H1 (cell line): ENCODE results near the gene NR2F1-AS1. TPM values are rescaled to one million over a fixed set of nuclear protein-coding genes. Genes with fewer than 3 reads are reported as not detected.

Experiments
- CTCF ChIA-PET: fragments of 300-600 bp; sonication (Branson Sonifier 250); formaldehyde crosslinking; loops from one replicate; lab custom pipeline; 2021; ENCODE audit not compliant: partially characterized antibody; lab: Charles Lee
- POLR2A ChIA-PET: fragments of 300-600 bp; sonication (Branson Sonifier 250); formaldehyde crosslinking; loops from one replicate; lab custom pipeline; 2021; ENCODE audit warnings: inconsistent platforms; ENCODE audit not compliant: partially characterized antibody; lab: Charles Lee
- DNase-seq, 2 experiments: peaks; one replicate each; pipeline versions ENCODE4 v3.0.0 to v3.0.0-alpha.2; 2010 to 2022; ENCODE audit warnings: low spot score in 2 of 2, low read depth in 1 of 2, mixed read lengths in 1 of 2
- FAIRE-seq: peaks from 2 replicates; lab custom pipeline; 2011; peaks lifted over from hg19 to GRCh38; lab: Jason Lieb, UNC
- H2AFZ ChIP-seq: 2 replicates; pipeline ENCODE4 v1.8.1; 2012; ENCODE audit warnings: low read length, inconsistent platforms
- H2AK5ac ChIP-seq: 2 replicates; pipeline ENCODE4 v1.6.1; 2013; ENCODE audit warnings: low read depth, low read length
- H2BK120ac ChIP-seq: replicated peaks from 2 replicates; pipeline ENCODE3; 2013; ENCODE audit warnings: low read depth, low read length, inconsistent platforms
- H2BK12ac ChIP-seq: 2 replicates; pipeline ENCODE4 v1.6.1; 2013; ENCODE audit warnings: low read depth, low read length
- H2BK15ac ChIP-seq: 2 replicates; pipeline ENCODE4 v1.6.1; 2013; ENCODE audit warnings: low read length
- H2BK20ac ChIP-seq: 2 replicates; pipeline ENCODE4 v1.6.1; 2013; ENCODE audit warnings: low read length
- H2BK5ac ChIP-seq: 2 replicates; pipeline ENCODE4 v1.6.1; 2013; ENCODE audit warnings: low read depth, low read length
- H3K14ac ChIP-seq: 2 replicates; pipeline ENCODE4 v1.6.1; 2013; ENCODE audit warnings: inconsistent platforms; ENCODE audit not compliant: insufficient read length
- H3K18ac ChIP-seq: 2 replicates; pipeline ENCODE4 v1.6.1; 2013; ENCODE audit warnings: low read length; ENCODE audit errors: extremely low read depth
- H3K23ac ChIP-seq: 2 replicates; pipeline ENCODE4 v1.6.1; 2013; ENCODE audit warnings: inconsistent platforms; ENCODE audit not compliant: insufficient read length
- H3K23me2 ChIP-seq: 2 replicates; pipeline ENCODE4 v1.6.1; 2013; ENCODE audit warnings: low read depth, low read length
- H3K27ac ChIP-seq: 2 replicates; pipeline ENCODE4 v1.6.1; 2011; ENCODE audit warnings: low read depth, low read length, inconsistent platforms
- H3K27me3 ChIP-seq, 4 experiments: replicated peaks in 1 of 4; 1 replicate in 1 of 4; 2 replicates in 3 of 4; pipeline versions ENCODE4 v1.6.1 to v1.8.1; 2011 to 2013; ENCODE audit warnings: low read length in 3 of 4, mild to moderate bottlenecking in 3 of 4, inconsistent platforms in 2 of 4, mixed read lengths in 2 of 4, moderate library complexity in 1 of 4; ENCODE audit not compliant: control insufficient read depth in 3 of 4, insufficient read depth in 3 of 4; ENCODE audit errors: extremely low read depth in 1 of 4
- H3K36me3 ChIP-seq, 4 experiments: 2 replicates each; pipeline versions ENCODE4 v1.6.1 to v1.8.1; 2011 to 2013; ENCODE audit warnings: mild to moderate bottlenecking in 4 of 4, low read length in 3 of 4, moderate library complexity in 2 of 4, control low read depth in 1 of 4, inconsistent platforms in 1 of 4; ENCODE audit not compliant: insufficient read depth in 4 of 4, control insufficient read depth in 2 of 4
- H3K4ac ChIP-seq: replicated peaks from 2 replicates; pipeline ENCODE3; 2013; ENCODE audit warnings: low read length, low read depth, mixed read lengths, inconsistent platforms; ENCODE audit not compliant: insufficient read length
- H3K4me1 ChIP-seq, 4 experiments: replicated peaks in 1 of 4; 1 replicate in 1 of 4; 2 replicates in 3 of 4; pipeline versions ENCODE4 v1.6.1 to v1.8.1; 2011 to 2013; ENCODE audit warnings: low read length in 3 of 4, inconsistent platforms in 2 of 4, mixed read lengths in 1 of 4; ENCODE audit not compliant: insufficient read depth in 4 of 4, control insufficient read depth in 3 of 4
- H3K4me2 ChIP-seq, 2 experiments: 2 replicates each; pipeline versions ENCODE4 v1.6.1 to v1.8.1; 2011 to 2013; ENCODE audit warnings: low read depth in 2 of 2, low read length in 2 of 2, control low read depth in 1 of 2, inconsistent platforms in 1 of 2, mild to moderate bottlenecking in 1 of 2; ENCODE audit not compliant: insufficient read depth in 1 of 2
- H3K4me3 ChIP-seq, 4 experiments: fragments of 200-600, 300-600 bp in 1 of 4; sonication (generic), shearing (Covaris generic), sonication (Bioruptor Twin) in 1 of 4; 2 replicates each; pipeline versions ENCODE4 v1.5.1 to v1.8.1; 2011 to 2016; ENCODE audit warnings: low read length in 4 of 4, low read depth in 3 of 4, control low read depth in 2 of 4, inconsistent platforms in 2 of 4, mild to moderate bottlenecking in 2 of 4, mixed read lengths in 1 of 4, moderate library complexity in 1 of 4; ENCODE audit not compliant: insufficient read depth in 2 of 4; ENCODE audit errors: extremely low read depth in 1 of 4
- H3K56ac ChIP-seq: replicated peaks from 2 replicates; pipeline ENCODE3; 2013; ENCODE audit warnings: low read depth, mild to moderate bottlenecking, mixed read lengths, low read length, inconsistent platforms; ENCODE audit not compliant: insufficient read length
- H3K79me1 ChIP-seq: 2 replicates; pipeline ENCODE4 v1.6.1; 2013; ENCODE audit warnings: low read depth, low read length, control low read depth
- H3K79me2 ChIP-seq, 2 experiments: 2 replicates each; pipeline versions ENCODE4 v1.6.1 to v1.8.1; 2012 to 2013; ENCODE audit warnings: low read length in 2 of 2, mild to moderate bottlenecking in 2 of 2, inconsistent platforms in 1 of 2; ENCODE audit not compliant: insufficient read depth in 2 of 2, control insufficient read depth in 1 of 2
- H3K9ac ChIP-seq, 4 experiments: replicated peaks in 1 of 4; 1 replicate in 1 of 4; 2 replicates in 3 of 4; pipeline versions ENCODE4 v1.6.1 to v1.8.1; 2011 to 2013; ENCODE audit warnings: low read depth in 3 of 4, low read length in 3 of 4, control low read depth in 2 of 4, mild to moderate bottlenecking in 2 of 4, moderate library complexity in 2 of 4, inconsistent platforms in 1 of 4; ENCODE audit errors: extremely low read depth in 1 of 4
- H3K9me3 ChIP-seq, 2 experiments: 2 replicates each; pipeline versions ENCODE4 v1.6.1 to v1.8.1; 2012 to 2013; ENCODE audit warnings: mild to moderate bottlenecking in 2 of 2, moderate library complexity in 2 of 2, control low read depth in 1 of 2, inconsistent platforms in 1 of 2, low read depth in 1 of 2, low read length in 1 of 2, mixed read lengths in 1 of 2; ENCODE audit not compliant: insufficient read depth in 2 of 2
- H4K20me1 ChIP-seq, 2 experiments: replicated peaks in 1 of 2; 2 replicates each; pipeline versions ENCODE3 to v1.8.1; 2011 to 2013; ENCODE audit warnings: inconsistent platforms in 2 of 2, low read length in 2 of 2, mild to moderate bottlenecking in 1 of 2; ENCODE audit not compliant: insufficient read depth in 2 of 2, control insufficient read depth in 1 of 2
- H4K5ac ChIP-seq: 2 replicates; pipeline ENCODE4 v1.6.1; 2013; ENCODE audit warnings: low read length, low read depth, mixed read lengths, inconsistent platforms; ENCODE audit not compliant: insufficient read length
- H4K8ac ChIP-seq: 2 replicates; pipeline ENCODE4 v1.8.0; 2013; ENCODE audit warnings: mild to moderate bottlenecking, moderate library complexity, low read length, inconsistent platforms; ENCODE audit not compliant: insufficient read depth; ENCODE audit errors: extremely low read depth
- H4K91ac ChIP-seq: replicated peaks from 2 replicates; pipeline ENCODE3; 2013; ENCODE audit warnings: low read length, mixed read lengths, inconsistent platforms; ENCODE audit not compliant: insufficient read length
- CEBPB ChIP-seq: IDR thresholded peaks from 2 replicates; pipeline ENCODE4 v1.6.1; 2012; ENCODE audit warnings: low read depth, low read length
- KDM4A ChIP-seq: IDR thresholded peaks from one replicate; pipeline ENCODE4 v1.7.1; 2012; ENCODE audit warnings: low read depth, mild to moderate bottlenecking, moderate library complexity, low read length, inconsistent platforms; ENCODE audit not compliant: severe bottlenecking
- MAFK ChIP-seq: IDR thresholded peaks from 2 replicates; pipeline ENCODE4 v1.6.1; 2012; ENCODE audit warnings: low read depth, mild to moderate bottlenecking, improper control_type of control experiment, low read length
- NANOG ChIP-seq: IDR thresholded peaks from 2 replicates; pipeline ENCODE4 v1.6.1; 2011; ENCODE audit warnings: low read length, low read depth, mild to moderate bottlenecking, inconsistent platforms; ENCODE audit not compliant: insufficient read depth, poor library complexity, severe bottlenecking
- POLR2A ChIP-seq, 2 experiments: IDR thresholded peaks; 1 replicate in 1 of 2; 2 replicates in 1 of 2; pipeline ENCODE4 v1.6.1; 2011; ENCODE audit warnings: low read depth in 2 of 2, low read length in 2 of 2, mild to moderate bottlenecking in 2 of 2; ENCODE audit errors: control extremely low read depth in 1 of 2
- SIN3A ChIP-seq, 2 experiments: IDR thresholded peaks in 1 of 2; conservative IDR thresholded peaks in 1 of 2; 2 replicates each; pipeline ENCODE4 v1.6.1; 2011 to 2012; ENCODE audit warnings: low read length in 2 of 2, improper control_type of control experiment in 1 of 2, low read depth in 1 of 2, mild to moderate bottlenecking in 1 of 2
- YY1 ChIP-seq: IDR thresholded peaks from 2 replicates; pipeline ENCODE4 v1.6.1; 2011; ENCODE audit warnings: low read depth, mild to moderate bottlenecking, low read length
- WGBS, 2 experiments: shearing (Covaris generic) in 1 of 2; methylation state at CpG; one replicate each; pipeline versions ENCODE4 v1.1.6 to v1.1.7; 2013 to 2015; ENCODE audit warnings: low lambda C conversion rate in 2 of 2, mixed read lengths in 2 of 2, inconsistent platforms in 1 of 2, low coverage in 1 of 2, missing lambda C conversion rate in 1 of 2; ENCODE audit not compliant: insufficient replicate concordance in 2 of 2, insufficient coverage in 1 of 2, insufficient read length in 1 of 2; ENCODE audit errors: extremely low coverage in 1 of 2, missing lambda C conversion rate in 1 of 2; 5-methylcytosine and 5-hydroxymethylcytosine counted together
- polyA plus RNA-seq, 7 experiments: library from polyadenylated mRNA; depleted of rRNA in 3 of 7; stranded (reverse) in 5 of 7; unstranded in 2 of 7; fragments of >200 nt in 5 of 7; fragments of 200-250 nt in 2 of 7; gene quantifications; 1 replicate in 5 of 7; 2 replicates in 1 of 7; 4 replicates in 1 of 7; pipeline versions ENCODE4 v1.2.1 to v1.2.3, GENCODE V29; 2011 to 2013; ENCODE audit warnings: missing spikeins in 2 of 7, mixed read lengths in 2 of 7
- total RNA-seq: library from RNA; stranded (reverse); fragmentation: NEBNext Ultra II Directional; extraction: Animal tissue kit (Norgen Biotek cat#: 25700); gene quantifications from 2 replicates; pipeline ENCODE4 v1.2.1, GENCODE V29; 2021

The NR2F1-AS1 gene
- total and polyA plus RNA-seq, 2 of the 8 experiments (the other 6 are each of a cell fraction or from before 2014, with no cell fraction given) = 1.6 to 5.6 TPM

- Histone ChIP-seq H2BK15ac (no peak overlapping the region), H2BK120ac (no peak overlapping the region), H3K4me2 (peak overlapping the region; percentile 79 to 84), H3K23me2 (peaks cover 14% of the 10 kb centered on the region; the same call in 1 of the 2 replicates), H2AFZ (no peak overlapping the region), H3K9ac (no peak overlapping the region), H2BK12ac (no peak overlapping the region), H3K18ac (no peak overlapping the region; the same call in 1 of the 2 replicates), H3K14ac (no peak overlapping the region), H2AK5ac (no peak overlapping the region), H3K36me3 (peaks cover 0 to 2% (median 0%) of the 10 kb centered on the region in 4 experiments; a peak in 1 of 8 replicates), H3K23ac (no peak overlapping the region), H4K91ac (no peak overlapping the region), H3K4me1 (peaks cover 0 to 26% (median 17%) of the 10 kb centered on the region in 4 experiments; a peak in 5 of 7 replicates), H3K9me3 (no peaks in the 10 kb centered on the region), H2BK5ac (no peak overlapping the region), H2BK20ac (no peak overlapping the region), H3K79me2 (no peaks in the 10 kb centered on the region), H3K27me3 (peaks cover 68 to 98% (median 89%) of the 10 kb centered on the region in 4 experiments), H3K79me1 (no peaks in the 10 kb centered on the region), H3K4ac (no peak overlapping the region), H4K20me1 (peaks cover 3 to 13% of the 10 kb centered on the region in 2 experiments), H4K8ac (no peak overlapping the region), H3K4me3 (peak overlapping the region; percentile 2 to 61 (median 32); a peak in 6 of 8 replicates), H4K5ac (no peak overlapping the region), H3K27ac (no peak overlapping the region), H3K56ac (no peak overlapping the region)
- POLR2A ChIA-PET = no interaction called here
- 2% methylated on average over 17 of the region's 32 CpGs; no CpG with 5 or more reads in 1 of the 2 experiments for WGBS, 2 experiments
- CTCF ChIA-PET = interaction anchor here (1.3 to 1.9 kb wide), 4 partner anchors 9 to 694 kb away, joined by 4 to 9 read pairs (median 6); no protein-coding TSS in a partner anchor
- DNase-seq (no peak), FAIRE-seq (no peak)
- TF ChIP-seq CEBPB (no peak), MAFK (no peak), SIN3A (conservative IDR thresholded peaks at IDR 0.05 in 1 of 2, IDR thresholded peaks at IDR 0.05 in 1 of 2; ENCODE audit: low read depth in 1 of 2, low read length in 2 of 2) (no peak), KDM4A (no peak), POLR2A (IDR thresholded peaks at IDR 0.05; ENCODE audit: control extremely low read depth in 1 of 2, low read depth in 2 of 2, low read length in 2 of 2) (no peak), NANOG (peak; percentile 12), YY1 (0 out of 2 replicates have a peak, but pooled peaks have one; percentile 7)
These were observed 1.3 kb downstream of the NR2F1-AS1 start for GRCh38 chr5:93579692-93580062.
